A673 (cell line): ENCODE measurements around the gene TMEM131L. TPM values are rescaled to one million over a fixed set of nuclear protein-coding genes. Genes with fewer than 3 reads are reported as not detected.
"Not testable (repeated sequence)": the region's sequence is repeated elsewhere in the genome, so short reads cannot be mapped to it uniquely, and the experiment has no call there.

Experiments used
- BruUV-seq: library from RNA; stranded (reverse); fragments of 400-500 nt; replicated peaks from 2 replicates; lab custom pipeline; 2021; lab: Mats Ljungman, UMichigan
- CTCF ChIA-PET: fragments of 300-600 bp; sonication (Branson Sonifier 250); formaldehyde crosslinking; loops from one replicate; lab custom pipeline; 2022; ENCODE audit warnings: antibody characterized with exemption; lab: Charles Lee
- POLR2A ChIA-PET: fragments of 300-600 bp; sonication (Branson Sonifier 250); formaldehyde crosslinking; loops from one replicate; lab custom pipeline; 2022; ENCODE audit warnings: antibody characterized with exemption; ENCODE audit not compliant: low non-redundant PET; lab: Charles Lee
- DNase-seq: peaks from one replicate; pipeline ENCODE4 v3.0.0-alpha.2; 2015; ENCODE audit warnings: low spot score
- H3K27ac ChIP-seq: fragments of 200-600 bp; sonication (generic); 2 replicates; pipeline ENCODE4 v1.5.1; 2016; ENCODE audit warnings: mixed run types, low read depth, mild to moderate bottlenecking, mixed read lengths, antibody characterized with exemption, low read length; ENCODE audit not compliant: poor library complexity, severe bottlenecking
- H3K27me3 ChIP-seq: fragments of 200-600 bp; sonication (generic); replicated peaks from 2 replicates; pipeline ENCODE4 v1.6.1; 2017; ENCODE audit warnings: mixed run types, low read depth, mild to moderate bottlenecking, mixed read lengths, antibody characterized with exemption, low read length; ENCODE audit not compliant: insufficient read depth, poor library complexity
- H3K36me3 ChIP-seq: fragments of 200-600 bp; sonication (generic); 2 replicates; pipeline ENCODE4 v1.6.1; 2016; ENCODE audit warnings: mixed run types, mild to moderate bottlenecking, mixed read lengths, antibody characterized with exemption, low read length; ENCODE audit not compliant: insufficient read depth, poor library complexity, severe bottlenecking
- H3K4me1 ChIP-seq: fragments of 200-600 bp; sonication (generic); 2 replicates; pipeline ENCODE4 v1.6.1; 2017; ENCODE audit warnings: mixed run types, mild to moderate bottlenecking, mixed read lengths, antibody characterized with exemption, low read length; ENCODE audit not compliant: insufficient read depth, poor library complexity, severe bottlenecking
- H3K4me3 ChIP-seq: fragments of 200-600 bp; sonication (generic); 2 replicates; pipeline ENCODE4 v1.5.1; 2016; ENCODE audit warnings: low read depth, mixed run types, mild to moderate bottlenecking, mixed read lengths, low read length; ENCODE audit not compliant: poor library complexity, severe bottlenecking
- H3K9me3 ChIP-seq: fragments of 200-600 bp; sonication (generic); 2 replicates; pipeline ENCODE4 v1.6.1; 2016; ENCODE audit warnings: mixed run types, low read depth, mild to moderate bottlenecking, mixed read lengths, antibody characterized with exemption, low read length; ENCODE audit not compliant: poor library complexity, severe bottlenecking
- CTCF ChIP-seq: fragments of 300-800, 200-600 bp; sonication (generic); conservative IDR thresholded peaks from 2 replicates; pipeline ENCODE4 v1.5.1; 2017; ENCODE audit warnings: low read depth, mild to moderate bottlenecking, antibody characterized with exemption, low read length, moderate library complexity, mixed read lengths
- EZH2 ChIP-seq: fragments of 200-600 bp; sonication (generic); IDR thresholded peaks from 2 replicates; pipeline ENCODE4 v1.6.1; 2017; ENCODE audit warnings: borderline replicate concordance, low read depth, mild to moderate bottlenecking, mixed read lengths, antibody characterized with exemption, low read length; ENCODE audit not compliant: poor library complexity, severe bottlenecking
- intact Hi-C: fragments of 100-400 bp; cut with micrococcal nuclease; formaldehyde crosslinking; loops from one replicate; pipeline ENCODE4 v1.10.0; 2022; ENCODE audit not compliant: unreplicated experiment
- total RNA-seq: library from RNA; stranded (reverse); gene quantifications from 2 replicates; pipeline ENCODE4 v1.2.3, GENCODE V29; 2021

Gene TMEM131L
- total RNA-seq, 1 experiment from 2014 or later, result 18.4 TPM

GRCh38 chr4:153502584-153502983 is 36.4 kb downstream of the TMEM131L start:
- ChIA-PET CTCF (no interaction called here), POLR2A (no interaction called here)
- intact Hi-C loops, result no loop called here
- peaks cover 9% of the 10 kb centered on the region for H3K4me1 ChIP-seq
- H3K27me3 ChIP-seq, result no peaks in the 10 kb centered on the region
- no TSS peak for BruUV-seq
- H3K9me3 ChIP-seq, result no peaks in the 10 kb centered on the region
- no peak for DNase-seq
- H3K36me3 ChIP-seq, result no peaks in the 10 kb centered on the region
- TF ChIP-seq EZH2, result no peak
- TF ChIP-seq CTCF, result no peak
- no peak overlapping the region for H3K4me3 ChIP-seq
- no peak overlapping the region for H3K27ac ChIP-seq

- no peaks in the 10 kb centered on the region for H3K9me3 ChIP-seq
- no peak overlapping the region for H3K27ac ChIP-seq
- DNase-seq, result no peak
- H3K4me1 ChIP-seq, result peaks cover 9% of the 10 kb centered on the region
- H3K4me3 ChIP-seq, result no peak overlapping the region
- CTCF ChIA-PET, result no interaction called here
- no peaks in the 10 kb centered on the region for H3K36me3 ChIP-seq
- no TSS peak for BruUV-seq
- no peaks in the 10 kb centered on the region for H3K27me3 ChIP-seq
- intact Hi-C loops, result no loop called here
- POLR2A ChIA-PET, result no interaction called here
- TF ChIP-seq EZH2 (no peak), CTCF (no peak)
Measured at GRCh38 chr4:153506341-153507309, 40.5 kb downstream of the TMEM131L start.

GRCh38 chr4:153507310-153508073 is 41.3 kb downstream of the TMEM131L start:
- BruUV-seq, result no TSS peak
- intact Hi-C loops, result no loop called here
- ChIA-PET POLR2A (no interaction called here), CTCF (no interaction called here)
- H3K27ac ChIP-seq, result no peak overlapping the region
- TF ChIP-seq EZH2 (no peak), CTCF (no peak)
- H3K27me3 ChIP-seq, result no peaks in the 10 kb centered on the region
- DNase-seq, result no peak
- no peaks in the 10 kb centered on the region for H3K36me3 ChIP-seq
- no peak overlapping the region for H3K4me3 ChIP-seq
- peaks cover 12% of the 10 kb centered on the region for H3K4me1 ChIP-seq
- H3K9me3 ChIP-seq, result no peaks in the 10 kb centered on the region

GRCh38 chr4:153509212-153509611 is 43.1 kb downstream of the TMEM131L start:
- CTCF ChIA-PET, intact Hi-C loops: not testable (repeated sequence)

More at GRCh38 chr4:153509212-153509611, 43.1 kb downstream of the TMEM131L start:
- H3K27ac ChIP-seq, DNase-seq, H3K9me3 ChIP-seq, H3K36me3 ChIP-seq, H3K27me3 ChIP-seq, BruUV-seq, POLR2A ChIA-PET, H3K4me3 ChIP-seq: not testable (repeated sequence)
- H3K4me1 ChIP-seq, result peaks cover 29% of the 10 kb centered on the region
